Esophagus squamous epithelium (tissue), 5 donors: ENCODE data around the gene GPC6. TPM values are rescaled to one million over a fixed set of nuclear protein-coding genes. Genes with fewer than 3 reads are reported as not detected.

Experiments used
- DNase-seq: peaks from one replicate; lab custom pipeline; 2025; lab: John Stamatoyannopoulos, UW
- H3K27ac ChIP-seq, 4 donors: fragments of 200-600 bp; sonication (generic); one replicate each; pipeline ENCODE4 v1.5.1; 2016 to 2019; ENCODE audit warnings: mild to moderate bottlenecking in 1 of 4
- H3K27me3 ChIP-seq, 4 donors: fragments of 200-600 bp; sonication (generic); 1 replicate in 3 of 4; 2 replicates in 1 of 4; pipeline versions ENCODE4 v1.5.1 to v1.6.0; 2017 to 2021; ENCODE audit warnings: antibody characterized with exemption in 1 of 4
- H3K36me3 ChIP-seq, 3 donors: fragments of 200-600 bp; sonication (generic); one replicate each; pipeline ENCODE4 v1.5.1; 2016 to 2019
- H3K4me1 ChIP-seq, 3 donors: fragments of 200-600 bp; sonication (generic); one replicate each; pipeline ENCODE4 v1.5.1; 2017 to 2019
- H3K4me3 ChIP-seq, 4 donors: fragments of 200-600 bp; sonication (generic); 1 replicate in 3 of 4; 2 replicates in 1 of 4; pipeline ENCODE4 v1.5.1; 2016 to 2019; ENCODE audit warnings: mild to moderate bottlenecking in 2 of 4, moderate library complexity in 1 of 4
- H3K9me3 ChIP-seq, 3 donors: fragments of 200-600 bp; sonication (generic); one replicate each; pipeline ENCODE4 v1.5.1; 2016 to 2019
- POLR2A ChIP-seq, 4 donors: fragments of 450-650 bp; IDR thresholded peaks; one replicate each; pipeline ENCODE4 v1.6.1; 2017; ENCODE audit warnings: antibody characterized with exemption in 4 of 4, mild to moderate bottlenecking in 4 of 4, moderate library complexity in 3 of 4
- WGBS, 2 donors: methylation state at CpG; one replicate each; pipeline ENCODE4 v1.1.5; 2018; 5-methylcytosine and 5-hydroxymethylcytosine counted together
- intact Hi-C: fragments of 100-400 bp; cut with DNase I; formaldehyde crosslinking; loops from one replicate; pipeline ENCODE4 v1.15.0; 2022
- total RNA-seq, 4 donors: library from RNA; depleted of rRNA; stranded (reverse); fragments of >200 nt; gene quantifications; one replicate each; pipeline ENCODE4 v1.1.0, GENCODE V29; 2016
- TF ChIP-seq, protein P1 (sequence below), 6 experiments: fragments of 450-650 bp in 4 of 6; fragments of 200-600 bp in 2 of 6; sonication (generic) in 2 of 6; IDR thresholded peaks; one replicate each; pipeline ENCODE4 v1.5.1; 2016 to 2019; ENCODE audit warnings: antibody characterized with exemption in 6 of 6, mild to moderate bottlenecking in 4 of 6, moderate library complexity in 4 of 6
- donor health status: DM: yes; HTN: yes; CAD: no.

The GPC6 gene
- total RNA-seq, 4 donors from 2014 or later, result 0.57 to 8.6 (median 2.6) TPM

DNA sequence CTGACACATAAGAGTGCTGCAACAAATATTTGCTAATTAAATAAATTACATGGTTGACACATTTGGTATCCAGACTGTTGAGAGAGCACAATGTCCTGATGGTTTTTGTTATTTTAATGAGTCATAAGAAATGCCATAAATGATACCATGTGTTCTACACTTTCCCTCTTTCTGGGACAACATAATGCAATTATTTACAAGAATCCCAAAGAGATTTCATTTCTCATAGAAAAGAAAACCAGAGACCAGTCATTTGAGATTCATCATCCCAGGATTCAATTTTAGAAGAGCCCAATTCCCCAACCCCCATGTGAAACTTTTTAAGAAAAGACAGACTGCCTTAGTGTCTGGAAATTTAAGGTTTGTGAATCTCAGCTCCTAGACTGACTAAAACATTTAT is 853.3 kb downstream of the GPC6 start:
- intact Hi-C loops, result no loop called here
- Histone ChIP-seq H3K27ac (no peak overlapping the region), H3K4me1 (no peaks in the 10 kb centered on the region), H3K9me3 (no peaks in the 10 kb centered on the region), H3K36me3 (no peaks in the 10 kb centered on the region), H3K4me3 (no peak overlapping the region), H3K27me3 (no peaks in the 10 kb centered on the region)
- TF ChIP-seq, protein P1, sequence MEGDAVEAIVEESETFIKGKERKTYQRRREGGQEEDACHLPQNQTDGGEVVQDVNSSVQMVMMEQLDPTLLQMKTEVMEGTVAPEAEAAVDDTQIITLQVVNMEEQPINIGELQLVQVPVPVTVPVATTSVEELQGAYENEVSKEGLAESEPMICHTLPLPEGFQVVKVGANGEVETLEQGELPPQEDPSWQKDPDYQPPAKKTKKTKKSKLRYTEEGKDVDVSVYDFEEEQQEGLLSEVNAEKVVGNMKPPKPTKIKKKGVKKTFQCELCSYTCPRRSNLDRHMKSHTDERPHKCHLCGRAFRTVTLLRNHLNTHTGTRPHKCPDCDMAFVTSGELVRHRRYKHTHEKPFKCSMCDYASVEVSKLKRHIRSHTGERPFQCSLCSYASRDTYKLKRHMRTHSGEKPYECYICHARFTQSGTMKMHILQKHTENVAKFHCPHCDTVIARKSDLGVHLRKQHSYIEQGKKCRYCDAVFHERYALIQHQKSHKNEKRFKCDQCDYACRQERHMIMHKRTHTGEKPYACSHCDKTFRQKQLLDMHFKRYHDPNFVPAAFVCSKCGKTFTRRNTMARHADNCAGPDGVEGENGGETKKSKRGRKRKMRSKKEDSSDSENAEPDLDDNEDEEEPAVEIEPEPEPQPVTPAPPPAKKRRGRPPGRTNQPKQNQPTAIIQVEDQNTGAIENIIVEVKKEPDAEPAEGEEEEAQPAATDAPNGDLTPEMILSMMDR (IDR thresholded peaks at IDR 0.05), result no peak
- TF ChIP-seq POLR2A (IDR thresholded peaks at IDR 0.05), result no peak
- no peak for DNase-seq

DNA sequence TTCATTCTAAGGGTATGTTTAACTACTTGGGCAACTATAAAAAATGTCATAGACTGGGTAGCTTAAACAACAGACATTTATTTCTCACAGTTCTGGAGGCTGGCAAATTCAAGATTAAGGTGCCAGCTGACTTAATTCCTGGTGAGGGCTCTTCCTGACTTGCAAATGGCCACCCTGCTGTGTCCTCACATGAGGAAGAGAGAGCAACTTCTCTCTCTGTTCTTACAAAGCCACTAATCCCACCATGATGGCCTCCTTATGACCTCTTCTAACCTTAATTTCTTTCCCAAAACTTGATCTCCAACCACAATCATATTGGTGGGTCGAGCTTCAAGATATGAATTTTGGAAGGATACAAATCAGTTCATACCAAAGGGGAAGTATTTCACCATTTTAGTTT is 853.9 kb downstream of the GPC6 start:
- no peaks in the 10 kb centered on the region for H3K4me1 ChIP-seq
- H3K9me3 ChIP-seq, result no peaks in the 10 kb centered on the region
- intact Hi-C loops, result no loop called here
- H3K27me3 ChIP-seq, result no peaks in the 10 kb centered on the region
- 20 to 40% methylated on average over 1 of the region's 1 CpG for WGBS, 2 donors
- no peak overlapping the region for H3K4me3 ChIP-seq
- DNase-seq, result no peak
- TF ChIP-seq, protein P1 (IDR thresholded peaks at IDR 0.05), result no peak
- TF ChIP-seq POLR2A (IDR thresholded peaks at IDR 0.05), result no peak
- no peaks in the 10 kb centered on the region for H3K36me3 ChIP-seq
- H3K27ac ChIP-seq, result no peak overlapping the region

DNA sequence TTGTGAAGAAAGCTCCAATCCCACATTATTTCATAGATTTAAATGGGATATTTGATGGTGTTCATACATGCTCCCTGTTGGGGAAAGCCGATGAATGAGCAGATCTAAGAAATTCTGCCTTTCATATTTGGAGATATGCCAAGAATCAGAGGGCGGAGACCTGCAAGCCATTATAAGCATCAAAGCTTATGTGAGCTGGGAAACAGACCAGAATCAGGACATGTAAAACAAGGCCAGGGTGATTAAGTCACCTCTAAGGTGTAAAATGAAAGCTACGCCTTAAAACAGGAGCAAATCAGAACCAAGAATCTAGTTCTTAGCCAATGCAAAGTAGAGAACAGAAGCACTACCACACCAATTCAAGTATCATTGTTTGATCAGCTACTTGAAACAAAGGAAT is 860.5 kb downstream of the GPC6 start:
- Histone ChIP-seq H3K4me3 (no peak overlapping the region), H3K4me1 (no peaks in the 10 kb centered on the region), H3K9me3 (no peaks in the 10 kb centered on the region), H3K36me3 (no peaks in the 10 kb centered on the region), H3K27ac (no peak overlapping the region), H3K27me3 (no peaks in the 10 kb centered on the region)
- DNase-seq, result no peak
- TF ChIP-seq POLR2A (IDR thresholded peaks at IDR 0.05), result no peak
- TF ChIP-seq, protein P1 (IDR thresholded peaks at IDR 0.05), result no peak
- intact Hi-C loops, result no loop called here
- 61 to 67% methylated on average over 3 of the region's 3 CpGs for WGBS, 2 donors

DNA sequence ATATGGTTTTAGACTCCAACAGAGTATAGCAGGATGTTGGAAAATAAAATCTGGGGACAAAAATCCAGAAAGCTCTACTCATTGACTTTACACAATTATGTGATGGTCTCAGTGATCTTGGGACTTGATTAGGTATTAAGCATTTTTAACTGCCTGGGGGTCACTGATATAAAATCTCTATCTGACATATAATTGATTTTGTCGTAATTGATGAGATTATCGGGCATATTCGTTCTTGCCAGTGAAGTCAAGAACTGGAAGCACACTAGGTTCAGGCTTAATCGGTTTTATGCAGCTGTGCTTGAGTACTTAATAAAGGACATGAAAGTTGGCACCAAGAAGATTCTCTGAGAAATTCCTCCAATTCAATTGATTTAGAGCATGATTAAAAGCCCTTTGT is 862.1 kb downstream of the GPC6 start:
- no peaks in the 10 kb centered on the region for H3K36me3 ChIP-seq
- intact Hi-C loops, result no loop called here
- no peak overlapping the region for H3K27ac ChIP-seq
- no peak for TF ChIP-seq POLR2A (IDR thresholded peaks at IDR 0.05)
- TF ChIP-seq, protein P1 (IDR thresholded peaks at IDR 0.05), result no peak
- H3K27me3 ChIP-seq, result no peaks in the 10 kb centered on the region
- no peak overlapping the region for H3K4me3 ChIP-seq
- 28 to 42% methylated on average over 4 of the region's 4 CpGs for WGBS, 2 donors
- H3K9me3 ChIP-seq, result no peaks in the 10 kb centered on the region
- no peaks in the 10 kb centered on the region for H3K4me1 ChIP-seq
- no peak for DNase-seq

DNA sequence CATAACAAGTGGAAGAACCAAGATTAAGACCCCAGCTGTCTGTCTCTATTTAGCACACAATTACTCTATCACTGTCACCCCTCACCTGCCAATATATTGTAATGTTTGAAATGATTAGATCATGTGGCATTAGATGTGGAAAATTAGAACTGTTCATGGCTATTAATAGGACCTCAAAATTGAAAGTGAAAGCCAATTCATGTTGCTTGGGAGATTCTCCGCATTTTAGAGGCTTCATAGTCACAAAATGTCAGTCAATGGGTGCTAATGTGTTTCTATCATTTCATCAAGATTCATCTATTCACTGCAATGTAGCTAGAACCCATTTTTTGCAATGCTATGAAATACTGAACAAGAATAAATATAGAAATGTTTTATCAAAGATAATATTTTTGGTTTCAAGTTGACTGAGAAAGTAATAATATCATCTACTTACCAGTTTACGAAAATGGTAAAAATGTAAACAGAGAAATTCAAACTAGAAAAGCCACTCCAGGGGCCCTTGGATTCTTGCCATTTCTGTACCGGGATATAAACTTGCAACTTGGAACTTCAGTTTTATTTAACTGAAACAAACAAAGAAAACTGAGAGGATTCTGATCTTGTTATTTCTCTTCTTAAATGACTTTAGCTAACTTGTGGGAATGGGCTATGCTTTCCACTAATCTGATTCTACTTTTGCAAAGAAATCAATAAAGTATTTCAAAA is 864.3 kb downstream of the GPC6 start:
- intact Hi-C loops, result no loop called here
- H3K36me3 ChIP-seq, result no peaks in the 10 kb centered on the region
- no peak overlapping the region for H3K27ac ChIP-seq
- no peak for TF ChIP-seq POLR2A (IDR thresholded peaks at IDR 0.05)
- TF ChIP-seq, protein P1 (IDR thresholded peaks at IDR 0.05), result no peak
- no peaks in the 10 kb centered on the region for H3K27me3 ChIP-seq
- no peak for DNase-seq
- WGBS, 2 donors, result 30 to 56% methylated on average over 3 of the region's 3 CpGs
- no peaks in the 10 kb centered on the region for H3K4me1 ChIP-seq
- no peaks in the 10 kb centered on the region for H3K9me3 ChIP-seq
- no peak overlapping the region for H3K4me3 ChIP-seq
